SIG-M5 treated with dmso at 0.1 percent for 504 hours (cell line): Measurements from ENCODE around the gene TRAPPC12.

ENCODE experiments used
- DNase-seq: peaks from one replicate; lab custom pipeline; 2025; ENCODE audit not compliant: unreplicated experiment; lab: John Stamatoyannopoulos, UW

TRAPPC12 gene

DNA sequence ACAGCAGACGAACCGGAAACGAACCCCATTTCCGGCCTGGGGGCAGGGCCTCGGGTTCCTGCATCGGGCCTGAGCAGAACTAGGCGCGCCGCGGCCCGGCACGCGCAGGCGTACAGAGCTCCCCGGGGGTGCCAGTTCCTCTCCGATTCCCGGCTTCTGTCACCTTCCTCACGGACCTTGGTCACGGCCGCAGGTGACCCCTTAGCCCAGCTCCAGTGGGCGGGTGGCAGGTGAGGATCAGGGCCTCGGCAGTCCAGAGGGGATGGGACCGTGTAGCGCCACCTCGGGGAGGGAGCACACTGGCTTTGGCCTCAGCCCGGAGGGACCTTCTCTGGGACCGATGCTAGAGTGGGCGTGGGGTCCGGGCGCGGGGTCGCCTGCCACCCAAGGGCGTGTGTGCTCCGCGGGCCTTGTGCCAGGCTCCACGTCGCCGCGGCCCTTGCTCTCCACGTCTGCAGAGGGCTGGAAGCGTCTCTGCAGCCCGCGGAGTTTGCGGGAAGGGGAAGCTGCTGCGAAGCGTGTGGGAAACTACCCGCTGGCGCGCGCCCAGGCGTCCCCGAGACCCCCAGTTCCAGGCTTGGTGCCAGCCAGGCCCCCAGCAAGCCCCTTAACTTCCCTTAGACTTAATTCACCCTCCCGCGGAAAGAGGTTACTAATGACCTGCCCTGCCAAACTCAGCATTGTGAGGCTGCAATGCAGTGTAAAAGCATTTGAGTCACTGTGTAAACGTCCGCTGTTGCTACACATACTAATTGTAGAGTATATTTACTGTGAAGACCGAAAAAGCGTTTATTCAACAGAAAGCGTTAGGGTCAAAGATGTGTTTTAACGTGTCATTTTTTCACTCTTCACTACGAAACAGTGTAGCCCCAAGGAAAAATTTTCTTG lies at the start of gene TRAPPC12:
Gene TRAPPC12 (plus strand): TSS at position 48 of the 888 bp plus-strand sequence. CDS start 7,930 bp downstream, outside the sequence.
- DNase-seq = peak; percentile 91

GRCh38 chr2:3332133-3332532 lies 47.4 kb upstream of the TRAPPC12 start:
- DNase-seq = no peak

DNA sequence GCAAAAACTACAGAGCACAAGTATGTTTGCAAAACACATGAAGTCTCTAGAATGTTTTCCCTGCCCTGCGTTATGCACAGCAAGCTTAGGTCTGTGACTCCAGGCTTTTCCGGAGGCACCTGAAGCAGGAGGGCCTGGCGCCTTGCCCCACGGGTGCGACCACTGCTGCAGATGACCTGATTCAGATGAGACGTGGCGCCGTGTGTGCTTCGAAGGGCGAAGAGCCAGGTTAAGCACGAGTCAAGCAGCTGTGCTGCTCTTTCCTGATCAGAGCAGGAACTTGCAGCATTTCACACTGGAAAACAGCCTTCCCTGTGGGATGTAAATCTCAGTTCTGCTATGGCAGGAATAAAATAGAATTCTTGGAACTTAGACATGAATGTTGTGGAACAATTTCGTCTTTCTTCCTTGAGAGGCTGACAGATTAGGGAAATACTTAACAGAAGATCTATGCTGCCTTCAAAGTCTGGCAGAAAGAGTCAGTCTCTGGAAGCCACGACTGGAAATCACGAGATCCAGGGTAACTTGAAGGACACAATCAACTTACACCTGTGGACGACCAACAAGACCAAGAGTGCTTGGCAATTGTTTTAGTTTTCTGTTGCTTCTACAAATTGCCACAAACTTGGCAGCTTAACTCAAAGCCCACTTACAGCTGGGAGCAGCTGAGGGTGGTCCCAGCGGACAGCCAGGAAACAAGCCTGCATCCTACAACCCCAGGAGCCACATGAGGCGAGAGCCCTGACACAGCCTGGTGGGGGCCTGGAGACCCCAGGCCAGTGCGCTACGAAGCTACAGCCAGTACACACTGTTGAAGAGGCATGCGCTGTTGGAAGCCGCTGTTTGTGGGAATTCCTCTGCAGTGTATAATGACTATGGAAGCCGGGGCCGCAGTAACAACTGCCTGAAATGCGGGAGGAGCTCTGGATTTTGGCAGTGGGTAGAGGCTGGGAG lies 44.8 kb upstream of the TRAPPC12 start:
- DNase-seq = no peak

DNA sequence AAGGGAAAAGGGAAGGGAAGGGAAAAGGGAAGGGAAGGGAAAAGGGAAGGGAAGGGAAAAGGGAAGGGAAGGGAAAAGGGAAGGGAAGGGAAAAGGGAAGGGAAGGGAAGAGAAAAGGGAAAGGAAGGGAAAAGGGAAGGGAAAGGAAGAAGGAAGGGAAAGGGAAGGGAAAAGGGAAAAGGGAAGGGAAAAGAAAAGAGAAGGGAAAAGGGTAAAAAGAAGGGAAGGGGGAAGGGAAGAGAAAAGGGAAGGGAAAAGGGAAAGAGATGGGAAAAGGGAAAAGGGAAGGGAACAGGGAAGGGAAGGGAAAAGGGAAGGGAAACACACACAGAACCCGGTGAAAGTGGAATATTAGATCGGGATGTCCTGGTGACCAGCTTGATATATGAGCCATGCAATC lies 42.6 kb upstream of the TRAPPC12 start:
- no peak for DNase-seq

DNA sequence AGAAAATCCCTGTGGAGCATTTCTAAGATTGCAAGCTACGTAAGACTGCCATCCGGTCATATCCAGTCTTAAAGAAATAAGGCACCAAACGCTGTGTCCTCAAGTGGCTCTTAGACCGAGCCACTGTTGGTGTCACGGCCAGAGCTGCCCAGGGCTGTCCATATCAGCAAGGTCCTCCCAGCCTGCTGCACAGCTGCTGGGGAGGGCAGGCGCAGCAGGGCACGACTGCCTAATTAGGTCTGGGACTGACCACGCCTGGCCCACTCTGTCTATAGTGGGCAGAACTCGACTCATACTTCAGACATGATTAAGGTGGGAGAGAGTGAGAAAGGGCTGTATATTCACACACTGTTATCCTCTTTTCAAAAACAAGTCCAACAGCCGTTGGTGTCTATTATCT lies 41.2 kb upstream of the TRAPPC12 start:
- no peak for DNase-seq

GRCh38 chr2:3340144-3340543 lies 39.4 kb upstream of the TRAPPC12 start:
- no peak for DNase-seq

DNA sequence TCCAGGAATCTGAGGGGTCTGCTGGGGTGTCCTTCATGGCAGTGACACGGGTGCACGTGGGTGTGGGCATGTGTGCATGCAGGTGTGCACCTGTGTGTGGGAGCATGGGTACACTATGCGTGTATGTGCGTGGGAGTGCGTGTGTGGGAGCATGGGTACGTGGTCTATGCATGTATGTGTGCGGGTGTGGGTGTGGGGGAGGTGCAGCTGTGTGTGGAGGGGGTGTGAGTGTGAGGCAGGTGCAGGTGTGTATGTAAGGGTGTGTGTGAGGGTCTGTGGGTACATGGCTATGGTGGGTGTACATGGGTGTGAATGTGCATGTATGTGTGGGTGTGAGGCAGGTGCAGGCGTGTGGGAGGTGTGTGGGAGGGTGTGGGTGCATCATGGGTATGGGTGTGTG lies 38.2 kb upstream of the TRAPPC12 start:
- DNase-seq = no peak

DNA sequence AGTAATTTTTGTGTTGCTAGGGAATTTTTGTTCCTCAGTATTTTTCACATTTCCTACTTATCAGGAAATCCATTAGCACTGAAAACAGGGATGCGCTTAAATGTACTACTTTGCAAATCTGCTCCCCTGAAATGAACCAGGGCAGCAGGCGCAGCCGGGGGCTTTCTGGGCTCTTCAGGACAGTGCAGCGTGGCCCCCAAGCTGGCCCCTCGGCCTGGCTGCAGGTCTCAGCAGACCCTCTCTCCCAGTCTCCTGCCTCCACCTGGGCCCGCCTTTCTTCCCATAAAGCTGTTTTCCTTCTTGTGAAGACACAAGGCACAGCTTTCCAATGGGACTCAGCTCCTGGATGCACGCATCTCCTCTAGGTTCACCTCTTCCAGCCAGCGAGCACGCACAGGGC lies 37.2 kb upstream of the TRAPPC12 start:
- no peak for DNase-seq

- DNase-seq = no peak
Measured at GRCh38 chr2:3343012-3343411, 36.5 kb upstream of the TRAPPC12 start.

DNA sequence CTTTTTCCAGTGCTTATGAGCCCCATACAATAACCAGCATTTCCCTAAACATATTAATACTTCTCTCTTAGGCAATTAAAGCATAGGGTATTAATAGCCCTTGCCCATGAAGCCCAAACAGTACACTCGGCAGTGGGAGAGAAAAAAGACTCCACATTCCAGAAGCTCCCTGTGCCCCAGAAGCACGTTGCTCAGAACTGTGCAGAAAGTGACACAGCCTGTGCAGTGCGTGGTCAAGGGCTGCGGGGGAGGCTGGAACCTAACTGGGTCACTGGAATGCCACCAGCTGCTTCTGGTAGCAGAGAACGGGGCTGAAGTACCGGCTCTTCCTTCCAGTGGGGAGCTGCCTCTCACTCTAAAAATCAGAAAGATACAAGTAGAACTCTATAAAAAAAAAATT lies 34.6 kb upstream of the TRAPPC12 start:
- no peak for DNase-seq

GRCh38 chr2:3345621-3346020 lies 33.9 kb upstream of the TRAPPC12 start:
- no peak for DNase-seq

DNA sequence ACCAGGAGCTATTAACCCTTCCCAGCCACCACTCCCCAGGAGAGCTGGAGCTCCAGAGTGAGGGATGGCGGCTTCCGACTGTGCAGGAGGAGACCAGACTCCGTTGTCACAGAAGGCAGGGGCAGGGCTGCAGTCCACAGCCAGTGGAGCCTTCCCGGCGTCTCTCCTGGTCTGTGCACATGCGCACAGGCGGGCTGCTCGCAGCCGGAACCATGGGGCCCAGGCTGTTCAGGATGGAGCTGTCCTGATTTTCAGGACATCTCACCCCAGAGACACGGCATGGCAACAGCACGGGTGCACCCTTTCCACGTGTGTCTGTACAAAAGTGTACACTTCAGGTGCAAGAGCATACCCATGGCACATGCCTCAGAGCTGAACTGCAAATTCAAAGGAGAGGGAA lies 30.7 kb upstream of the TRAPPC12 start:
- no peak for DNase-seq

DNA sequence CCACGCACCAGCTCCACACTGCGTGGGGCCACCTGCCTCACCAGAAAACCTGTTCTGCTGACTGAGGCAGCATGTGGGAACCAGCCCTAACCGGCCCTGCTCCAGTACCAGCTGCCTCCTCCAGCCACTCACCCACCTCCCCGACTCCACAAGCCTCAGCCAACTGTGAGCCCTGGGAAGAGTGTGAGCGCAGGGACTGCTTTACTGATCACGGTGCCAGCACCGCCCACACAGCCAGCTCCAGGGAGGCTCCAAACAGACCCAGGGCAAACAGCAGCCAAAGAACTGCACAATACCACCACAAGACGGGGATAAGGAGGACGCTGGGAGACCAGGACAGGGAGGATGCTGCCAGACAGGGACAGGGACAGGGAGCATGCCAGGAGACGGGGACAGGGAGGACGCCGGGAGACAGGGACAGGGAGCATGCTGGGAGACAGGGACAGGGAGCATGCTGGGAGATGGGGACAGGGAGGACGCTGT lies 30.2 kb upstream of the TRAPPC12 start:
- DNase-seq = no peak

DNA sequence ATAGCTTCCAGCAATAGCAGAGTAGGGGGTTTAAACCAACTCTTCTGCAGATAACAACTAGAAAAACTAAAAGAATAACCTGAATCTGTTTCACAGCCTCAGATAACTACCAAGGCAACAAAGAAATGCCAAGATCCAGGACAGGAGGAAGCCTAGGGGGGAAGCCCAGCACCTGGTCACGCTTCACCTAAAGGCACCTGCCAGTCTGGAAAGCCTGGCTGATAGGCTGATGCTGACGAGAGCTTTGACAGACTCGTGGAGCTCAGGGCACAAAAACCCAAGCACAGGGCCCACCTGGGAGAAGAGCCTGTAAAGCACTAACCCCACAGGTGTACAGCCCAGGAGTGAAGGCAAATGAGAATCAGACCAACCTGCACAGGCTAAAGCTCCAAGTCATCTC lies 24.5 kb upstream of the TRAPPC12 start:
- DNase-seq = no peak

DNA sequence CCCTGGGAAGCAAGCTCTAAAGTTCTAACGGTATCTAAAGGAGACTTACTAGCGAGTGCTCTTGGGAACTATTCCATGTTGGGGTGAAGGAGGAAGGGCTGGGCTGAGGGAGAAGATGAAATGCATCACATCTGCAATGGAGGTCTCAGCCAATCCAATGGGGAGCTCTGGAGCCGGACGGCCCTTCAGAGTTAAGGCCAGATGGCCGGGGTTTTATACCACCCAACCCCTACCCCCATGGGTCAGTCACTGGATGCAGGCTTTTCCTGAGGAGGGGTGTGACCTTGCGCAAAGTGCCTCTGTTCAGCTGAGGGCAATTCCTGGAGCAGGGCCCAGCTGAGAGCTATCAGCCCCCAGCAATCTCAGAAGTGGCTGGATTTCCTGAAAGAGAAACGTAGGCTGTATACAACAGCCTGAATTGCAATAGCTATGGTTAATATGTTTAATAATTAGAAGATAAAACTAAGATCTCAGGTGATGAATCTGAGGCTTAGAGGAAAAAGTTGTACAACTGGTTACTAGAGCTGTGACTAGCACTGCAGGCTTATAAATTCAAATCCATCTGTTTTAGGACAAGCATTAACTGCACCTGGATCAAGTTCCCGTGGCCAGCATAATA lies 23.4 kb upstream of the TRAPPC12 start:
- no peak for DNase-seq

GRCh38 chr2:3356799-3357198 lies 22.7 kb upstream of the TRAPPC12 start:
- DNase-seq = no peak

GRCh38 chr2:3357446-3357845 lies 22.0 kb upstream of the TRAPPC12 start:
- DNase-seq = peak; percentile 74

DNA sequence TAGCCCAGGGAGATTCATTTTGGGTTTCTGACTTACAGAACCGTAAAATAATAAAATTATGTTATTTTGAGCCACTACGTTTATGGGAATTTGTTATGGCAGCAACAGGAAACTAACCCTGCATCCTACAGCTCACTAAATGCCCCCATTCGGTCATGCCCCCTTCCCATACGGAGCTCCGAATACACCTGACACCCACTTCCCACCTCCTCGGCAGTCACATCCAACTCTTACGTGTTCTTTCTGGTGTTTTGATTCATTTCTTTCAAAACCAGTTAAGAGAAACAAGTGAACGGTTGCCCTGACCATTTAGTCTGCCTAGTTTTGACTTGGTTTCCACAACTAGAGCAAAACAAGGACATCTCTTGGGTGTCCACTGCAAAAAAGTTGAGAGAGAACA lies 21.6 kb upstream of the TRAPPC12 start:
- no peak for DNase-seq

GRCh38 chr2:3361518-3362389 lies 17.7 kb upstream of the TRAPPC12 start:
- DNase-seq = no peak

DNA sequence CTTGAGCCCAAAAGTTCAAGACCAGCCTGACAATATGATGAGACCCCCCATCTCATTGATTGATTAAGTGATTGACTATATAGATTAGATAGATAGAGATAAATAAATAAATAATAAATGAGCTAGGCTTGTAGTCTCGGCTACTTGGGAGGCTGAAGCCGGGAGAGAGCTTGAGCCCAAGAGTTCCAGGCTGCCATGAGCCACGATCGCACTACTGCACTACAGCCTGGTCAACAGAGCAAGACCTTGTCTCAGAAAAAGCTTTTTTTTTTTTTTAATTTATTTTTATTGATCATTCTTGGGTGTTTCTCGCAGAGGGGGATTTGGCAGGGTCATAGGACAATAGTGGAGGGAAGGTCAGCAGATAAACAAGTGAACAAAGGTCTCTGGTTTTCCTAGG lies 14.3 kb upstream of the TRAPPC12 start:
- DNase-seq = no peak
